Left lobe of liver (tissue), 2 donors: Measurements from ENCODE around the gene CD96. TPM values are rescaled to one million over a fixed set of nuclear protein-coding genes. Genes with fewer than 3 reads are reported as not detected.
"Not testable (repeated sequence)": the region's sequence is repeated elsewhere in the genome, so short reads cannot be mapped to it uniquely, and the experiment has no call there.

Experiments used
- ATAC-seq: fragments of 200-7000 bp; cut with Tn5 transposase; one replicate; pipeline ENCODE4 v1.9.1; 2020; ENCODE audit warnings: mild to moderate bottlenecking, moderate library complexity
- DNase-seq: peaks from one replicate; pipeline ENCODE4 v3.0.0-alpha.2; 2020; ENCODE audit warnings: low spot score
- total RNA-seq: library from RNA; stranded (reverse); gene quantifications from one replicate; pipeline ENCODE4 v1.2.1, GENCODE V29; 2021
- donor health status: DM: no; HTN: no; CAD: no; lungs with moderate emphysema.
- donor health status: DM: no; HTN: yes; CAD: no.

CD96 gene
- total RNA-seq: 0.40 TPM

DNA sequence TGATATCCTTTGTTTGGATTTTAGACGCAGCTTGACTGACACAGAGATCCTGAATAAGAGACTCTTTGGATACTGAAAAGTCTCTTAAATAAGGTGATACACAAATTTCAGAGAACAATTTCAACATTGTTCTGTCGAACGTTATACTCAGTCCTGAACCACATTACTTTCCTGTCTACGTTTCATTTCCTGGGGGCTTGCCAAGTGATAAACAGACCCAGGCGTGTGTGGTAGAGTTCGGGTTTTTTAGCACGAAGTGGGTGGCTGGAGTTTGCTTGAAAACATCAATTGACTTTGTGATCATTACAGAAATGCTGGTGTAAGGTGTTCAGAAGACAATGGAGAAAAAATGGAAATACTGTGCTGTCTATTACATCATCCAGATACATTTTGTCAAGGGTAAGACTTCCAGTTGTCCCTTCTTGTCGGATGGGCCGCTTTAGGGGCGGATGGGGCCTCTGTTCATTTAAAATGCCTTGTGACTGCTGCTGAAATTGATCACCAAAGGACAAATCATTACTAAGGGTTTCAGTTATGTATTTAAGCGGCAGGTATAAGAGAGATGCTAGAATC is at the start of gene CD96:
CD96 (plus strand) TSS at position 287 of the 573 bp plus-strand sequence; CDS start at position 339, 52 bp downstream.
- ATAC-seq (no peak), DNase-seq (no peak)

DNA sequence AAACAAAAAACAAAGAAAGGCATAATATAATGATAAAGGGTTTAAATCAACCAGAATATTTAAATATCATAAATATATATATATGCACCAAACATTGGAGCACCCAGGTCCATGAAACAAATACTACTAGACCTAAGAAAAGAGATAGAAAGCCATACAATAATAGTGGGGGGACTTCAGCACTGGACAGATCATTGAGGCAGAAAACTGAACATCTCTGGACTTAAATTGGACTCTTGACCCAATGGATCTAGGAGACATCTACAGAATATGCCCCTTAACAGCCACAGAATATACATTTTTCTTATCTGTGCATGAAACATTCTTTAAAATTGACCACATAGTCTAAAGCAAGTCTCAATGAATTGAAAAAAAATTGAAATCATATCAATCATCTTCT is 48.7 kb upstream of the CD96 start:
- ATAC-seq (no peak), DNase-seq (no peak)

DNA sequence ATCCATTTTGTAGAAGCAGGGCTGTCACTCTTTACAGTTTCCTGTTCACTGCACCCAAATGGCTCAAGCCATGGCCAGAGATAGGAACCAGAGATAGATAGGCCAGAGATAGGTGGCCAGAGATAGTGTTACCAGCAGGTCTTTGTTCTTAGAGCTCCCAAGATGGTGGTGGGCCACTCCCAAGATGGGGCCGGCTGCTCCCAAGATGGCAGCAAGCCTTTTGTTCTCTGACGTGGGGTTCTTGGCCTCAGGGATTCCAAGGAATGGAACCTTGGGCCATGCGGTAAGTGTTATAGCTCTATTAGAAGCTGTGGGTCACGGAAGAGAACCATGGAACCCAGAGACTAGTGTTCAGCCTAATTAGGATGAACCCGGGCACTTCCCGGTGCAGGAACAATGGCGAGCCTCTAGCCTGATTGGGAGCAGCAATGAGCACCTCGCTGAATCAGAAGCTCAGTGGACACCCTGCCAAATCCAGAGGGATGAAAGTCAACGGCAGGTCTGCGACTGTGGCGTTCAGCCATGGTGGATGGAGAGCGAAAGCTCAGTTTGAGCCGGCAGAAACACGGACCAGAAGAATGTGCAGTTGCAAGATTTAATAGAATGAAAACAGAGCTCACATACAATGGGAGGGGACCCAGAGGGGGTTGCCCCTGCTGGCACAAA is 45.0 kb upstream of the CD96 start:
- no peak for DNase-seq
- no peak for ATAC-seq

DNA sequence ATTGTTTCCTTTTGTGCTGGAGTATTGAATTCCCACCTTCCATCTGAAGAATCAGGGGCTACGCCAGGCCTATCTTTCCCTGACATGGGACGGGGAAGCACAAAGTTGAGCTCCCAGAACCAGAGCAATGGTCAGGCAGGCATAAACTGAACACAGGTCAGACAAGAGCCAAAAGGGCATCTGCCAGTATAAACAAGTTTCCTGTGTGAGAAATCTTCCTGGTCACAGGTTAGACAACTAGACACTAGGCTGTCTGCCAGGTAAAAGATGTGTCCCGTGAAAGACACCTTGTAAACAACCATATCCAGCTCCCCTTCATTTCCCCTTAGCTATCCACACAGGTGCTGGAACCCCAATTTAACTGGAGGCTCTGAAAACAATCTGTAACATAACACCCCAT is 44.0 kb upstream of the CD96 start:
- DNase-seq: peak; percentile 75
- peak; percentile 99 for ATAC-seq

GRCh38 chr3:111506435-111506834 is 35.6 kb upstream of the CD96 start:
- ATAC-seq: no peak
- DNase-seq: no peak

- ATAC-seq (no peak), DNase-seq (no peak)
Measured at GRCh38 chr3:111509308-111509707, 32.7 kb upstream of the CD96 start.

DNA sequence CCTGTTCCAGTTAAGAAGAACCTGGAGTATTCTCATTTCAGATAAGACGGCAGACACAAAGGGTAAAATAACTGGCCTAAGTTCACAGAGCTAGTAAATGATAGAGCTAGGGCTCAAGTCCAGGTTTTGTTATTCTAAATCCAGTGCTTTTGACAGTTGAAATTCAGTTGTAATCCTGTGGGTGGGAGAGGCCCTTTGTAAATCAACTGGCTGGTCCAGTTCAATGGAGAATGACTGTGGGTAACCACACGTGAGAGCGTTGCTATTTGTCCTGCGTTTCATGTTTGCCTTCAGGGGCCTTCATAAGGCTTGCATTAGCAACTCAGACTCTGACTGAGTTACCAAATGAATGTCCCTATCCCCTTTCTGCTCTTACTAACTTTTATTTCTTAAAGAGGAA is 24.2 kb upstream of the CD96 start:
- ATAC-seq (no peak), DNase-seq (no peak)

- DNase-seq (no peak), ATAC-seq (no peak)
Measured at GRCh38 chr3:111519178-111519855, 22.7 kb upstream of the CD96 start.

- ATAC-seq (no peak), DNase-seq (no peak)
Measured at GRCh38 chr3:111521891-111522290, 20.1 kb upstream of the CD96 start.

GRCh38 chr3:111524486-111524885 is 17.5 kb upstream of the CD96 start:
- not testable (repeated sequence) for ATAC-seq, DNase-seq

DNA sequence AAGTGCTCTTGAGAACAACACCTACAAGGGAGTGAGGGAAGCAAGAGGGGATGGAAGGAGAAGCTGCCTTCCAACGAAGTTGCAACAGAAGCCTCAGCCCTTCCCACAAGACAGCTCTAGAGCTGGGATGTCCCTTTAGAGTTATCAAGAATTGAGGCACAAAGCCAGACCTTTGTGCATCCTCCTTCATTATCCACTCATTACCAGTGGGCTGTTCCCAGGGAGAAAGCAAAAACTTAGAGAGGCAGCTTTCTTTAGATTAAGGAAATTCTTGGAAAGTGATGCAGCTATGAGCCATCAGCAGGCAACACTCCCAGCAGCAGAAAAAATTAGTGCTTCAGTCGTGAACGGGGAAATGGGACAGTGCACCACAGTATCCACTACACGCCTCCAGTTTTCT is 10.6 kb upstream of the CD96 start:
- DNase-seq (no peak), ATAC-seq (no peak)

DNA sequence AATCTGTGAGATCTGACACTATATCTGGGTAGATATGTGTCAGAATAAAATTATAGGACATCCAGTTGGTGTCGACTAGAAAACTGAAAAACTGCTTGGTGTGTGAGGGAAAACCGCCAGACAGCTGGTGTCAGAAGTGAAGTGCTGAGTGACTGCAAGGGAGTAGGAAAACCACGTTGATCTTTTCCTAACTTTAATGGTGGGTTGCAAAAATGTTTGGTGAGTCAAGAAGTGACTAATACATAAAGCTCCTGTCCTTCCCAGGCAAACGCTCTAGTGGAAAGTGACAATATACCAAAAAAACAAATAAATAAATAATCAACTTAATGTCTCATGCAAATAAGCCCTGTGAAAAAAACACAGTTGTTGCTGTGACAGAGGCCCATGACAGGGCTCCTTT is 7.3 kb upstream of the CD96 start:
- no peak for DNase-seq
- no peak for ATAC-seq

DNA sequence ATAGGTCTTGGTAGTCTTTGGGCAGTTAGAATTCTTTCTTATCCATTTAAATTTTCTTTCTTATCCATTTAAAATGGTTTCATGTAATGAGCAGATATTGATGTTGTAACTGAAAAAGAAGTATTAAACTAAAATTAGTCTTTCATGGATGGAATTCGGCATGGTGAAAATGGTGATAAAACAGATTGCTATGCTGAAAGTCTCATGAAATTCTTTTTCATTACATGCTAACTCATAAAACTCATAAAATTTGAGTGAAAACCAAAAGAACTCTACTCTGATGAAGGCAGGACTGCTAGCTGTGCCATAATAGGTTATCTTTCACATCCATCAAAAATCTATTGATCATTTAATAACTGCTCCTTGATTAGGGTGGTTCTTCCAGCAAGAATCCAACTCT is 3.9 kb upstream of the CD96 start:
- no peak for DNase-seq
- no peak for ATAC-seq

DNA sequence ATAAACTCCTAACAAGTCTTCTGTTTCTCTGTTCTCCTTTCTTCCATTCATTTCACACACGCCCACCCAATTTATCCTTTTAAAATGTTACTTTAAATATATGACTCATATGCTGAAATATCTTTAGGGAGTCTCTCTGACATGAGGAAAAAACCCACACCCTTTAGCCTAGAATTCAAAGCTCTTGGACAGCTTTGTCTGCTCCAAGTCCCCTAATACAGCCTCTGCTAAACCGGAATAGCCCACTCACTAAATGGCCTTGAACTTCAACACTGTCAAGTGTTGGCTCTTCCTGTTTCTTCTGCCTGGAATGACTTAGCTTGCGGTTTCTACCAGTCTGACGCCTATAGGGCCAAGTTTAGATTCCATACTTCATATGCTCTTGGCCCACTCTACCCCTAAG is 3.3 kb upstream of the CD96 start:
- DNase-seq (no peak), ATAC-seq (no peak)

DNA sequence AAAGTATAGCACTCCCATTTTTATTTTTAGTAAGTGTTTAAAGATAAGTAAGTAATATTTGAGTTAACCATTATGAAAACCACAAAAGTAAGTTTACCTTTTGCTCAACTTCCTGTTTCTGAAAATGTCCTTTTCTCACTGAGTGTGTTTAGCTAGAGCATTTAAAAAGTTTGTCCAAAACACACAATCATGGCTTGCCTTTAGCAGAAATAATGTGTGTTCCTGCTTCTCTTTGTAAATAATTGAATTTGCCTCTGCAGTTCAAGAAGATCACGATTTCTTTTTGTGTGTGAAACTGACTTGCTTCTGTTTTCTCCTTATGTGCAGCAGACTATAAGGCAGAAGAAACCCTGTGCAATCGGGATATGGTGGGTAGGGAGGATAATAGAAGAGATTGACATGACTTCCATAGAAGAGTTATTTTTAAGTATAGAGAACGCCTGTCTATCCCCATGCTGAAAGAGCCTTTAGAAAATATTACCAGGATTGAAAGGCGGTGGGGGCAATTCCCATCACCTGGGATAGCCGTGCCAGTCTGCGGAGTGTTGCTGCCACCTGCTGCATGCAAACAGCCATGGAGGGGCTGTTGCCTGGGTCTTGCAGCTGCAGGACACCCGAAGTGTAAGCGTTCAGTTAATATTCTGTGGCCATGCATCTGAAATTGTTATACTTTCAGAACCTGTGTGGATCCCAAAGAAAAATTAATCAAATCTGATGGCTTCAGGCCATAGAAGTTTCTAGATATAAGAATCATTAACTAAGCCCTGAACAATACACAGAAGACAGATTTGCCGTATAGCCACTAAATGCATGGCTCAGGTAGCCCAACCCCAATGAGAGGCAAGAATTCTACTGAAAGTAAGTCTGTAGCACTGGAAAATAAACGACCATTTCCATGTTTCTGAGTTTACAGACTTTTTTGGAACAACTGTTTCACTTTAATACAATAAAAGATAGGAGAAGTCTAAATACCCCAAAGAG is 2.4 kb upstream of the CD96 start:
- ATAC-seq (peak; percentile 100), DNase-seq (peak; percentile 72)

DNA sequence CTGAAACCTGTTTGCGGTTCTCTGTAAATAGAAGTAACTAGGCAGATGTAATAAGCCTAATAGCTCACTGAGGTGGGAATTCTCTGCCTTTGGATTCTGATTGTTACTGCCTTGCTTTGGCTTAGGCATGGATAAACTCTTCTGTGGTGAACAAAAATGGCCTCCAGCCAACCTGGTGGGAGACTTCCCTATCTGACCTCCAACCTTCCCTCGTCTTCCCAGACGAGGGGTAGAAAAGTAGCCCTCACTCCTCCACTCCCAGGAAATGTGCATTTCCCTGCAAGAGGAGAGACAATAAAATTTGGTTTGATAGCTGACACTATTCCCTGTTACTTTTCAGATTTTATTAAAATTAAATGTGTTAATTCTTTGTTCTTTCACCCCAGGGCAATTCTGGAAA is 606 bp upstream of the CD96 start:
- DNase-seq (no peak), ATAC-seq (no peak)

DNA sequence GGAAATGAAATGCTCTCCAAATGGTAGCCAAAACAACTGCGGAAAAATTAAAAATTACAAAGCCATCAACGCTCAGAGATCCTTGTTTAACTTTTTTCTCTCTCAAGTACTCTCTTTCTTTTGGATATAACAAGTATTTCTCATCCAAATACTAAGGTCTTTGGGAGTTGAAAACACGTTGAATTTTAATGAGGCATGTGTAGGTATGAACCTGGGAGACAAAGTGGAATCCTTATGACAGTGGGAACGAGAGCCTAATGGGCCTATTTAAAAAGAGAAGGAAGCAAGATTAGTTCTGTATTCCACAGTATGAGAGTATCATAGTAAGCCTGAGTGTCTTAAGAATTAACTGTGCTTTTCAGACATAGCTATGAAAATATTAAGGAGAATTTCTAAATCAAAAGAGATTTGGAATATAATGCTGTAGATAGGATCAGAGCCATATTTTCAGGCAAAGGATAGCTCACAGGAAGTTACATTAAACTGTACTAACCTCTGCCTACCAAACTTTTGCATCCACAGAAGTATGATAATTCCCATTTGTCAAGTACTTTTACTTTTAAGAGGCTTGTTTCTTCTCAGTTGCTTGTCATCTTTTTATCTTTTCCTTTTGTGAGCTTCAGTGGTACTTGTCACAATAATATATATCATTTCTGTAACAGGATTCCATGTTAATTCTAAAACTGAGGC is 759 bp downstream of the CD96 start:
- DNase-seq (no peak), ATAC-seq (no peak)

DNA sequence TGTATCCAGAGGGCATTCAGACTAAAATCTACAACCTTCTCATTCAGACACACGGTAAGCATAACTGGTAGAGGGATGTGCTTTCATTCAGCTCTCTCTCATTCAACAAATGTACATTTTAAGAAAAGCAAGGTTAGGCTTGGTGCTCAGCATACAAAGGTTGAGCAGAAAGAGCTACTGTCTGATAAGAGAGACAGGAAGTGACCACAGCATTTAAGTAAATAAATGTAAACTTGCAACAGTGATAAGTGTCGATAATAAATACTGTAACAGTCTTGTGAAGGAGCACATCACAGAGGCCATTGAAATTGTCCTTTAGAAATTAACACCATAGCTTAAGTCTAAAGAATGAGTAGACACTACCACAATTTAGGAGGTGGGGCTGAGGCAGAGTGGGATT is 3.4 kb downstream of the CD96 start:
- DNase-seq (no peak), ATAC-seq (no peak)

DNA sequence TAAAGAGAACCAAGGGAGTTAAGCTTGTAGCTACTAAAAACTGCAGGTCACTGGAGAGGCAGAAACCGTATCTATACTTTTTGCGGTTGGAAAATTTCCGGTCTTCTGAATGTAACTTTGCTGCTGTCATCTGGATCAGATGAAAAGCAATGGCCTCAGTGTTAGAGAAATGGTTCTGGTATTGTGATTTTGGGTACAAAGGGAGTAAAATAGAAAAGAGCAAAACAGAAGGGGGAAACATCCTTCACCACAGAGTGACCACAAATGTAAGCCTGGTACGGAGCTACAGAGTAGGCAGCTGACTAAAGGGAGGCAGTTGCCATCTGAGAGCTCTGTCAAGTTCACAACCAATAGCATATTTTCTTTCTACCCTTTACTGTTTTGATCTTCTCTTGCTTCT is 5.6 kb downstream of the CD96 start:
- ATAC-seq: no peak
- DNase-seq: no peak

DNA sequence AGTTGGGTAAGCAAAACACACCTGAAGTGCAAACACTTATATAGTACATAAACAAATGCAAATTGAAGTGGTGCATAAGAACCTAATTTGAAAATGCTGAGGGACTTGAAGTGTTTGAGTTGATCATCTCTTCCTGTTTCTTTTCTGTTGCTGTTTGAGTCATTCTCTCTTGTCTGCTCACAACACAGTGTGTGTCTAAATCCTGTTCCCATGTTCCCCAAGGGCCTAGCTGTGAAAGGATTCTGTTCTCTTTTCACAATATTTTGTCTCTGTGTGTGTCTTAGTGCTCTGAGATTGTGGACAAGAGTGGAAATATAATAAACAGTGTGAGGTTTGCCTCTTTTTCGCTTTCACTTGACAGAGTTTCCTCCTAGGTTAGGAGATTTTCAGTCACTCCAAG is 6.1 kb downstream of the CD96 start:
- no peak for DNase-seq
- no peak for ATAC-seq

GRCh38 chr3:111548756-111549155 is 6.8 kb downstream of the CD96 start:
- DNase-seq: no peak
- no peak for ATAC-seq
